ENCODE measurements around the gene VEGFA. TPM values are rescaled to one million over a fixed set of nuclear protein-coding genes. Genes with fewer than 3 reads are reported as not detected.
A peak's percentile ranks its signal among the peaks of the same experiment; 100 is the strongest.

The VEGFA gene
- total RNA-seq, 2 experiments from 2014 or later = 93.7 to 104 TPM

DNA sequence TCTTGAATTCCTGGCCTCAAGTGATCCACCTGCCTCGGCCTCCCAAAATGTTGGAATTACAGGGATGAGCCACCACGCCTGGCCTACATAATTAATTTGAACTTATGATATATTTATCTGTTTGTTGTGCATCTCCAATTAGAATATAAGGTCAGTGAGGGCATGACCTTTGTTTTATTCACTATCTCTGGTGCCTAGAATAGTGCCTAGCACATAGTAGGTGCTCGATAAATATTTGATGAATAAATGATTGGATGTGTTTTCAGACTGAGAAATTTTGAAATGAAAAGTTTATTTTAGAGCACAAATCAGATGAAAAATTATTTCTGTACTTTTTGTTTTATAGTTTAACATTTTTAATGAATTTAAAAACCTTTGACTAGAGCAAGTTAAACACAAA is 19.4 kb upstream of the VEGFA start:
- ATAC-seq (no peak), DNase-seq (no peak)
- Mint-ChIP-seq H3K4me1 (ENCODE audit: low read depth) (no peaks in the 10 kb centered on the region), H3K9me3 (no peaks in the 10 kb centered on the region), H3K4me3 (no peak overlapping the region), H3K36me3 (ENCODE audit: low read depth) (no peaks in the 10 kb centered on the region), H3K27me3 (peaks cover 4% of the 10 kb centered on the region), H3K27ac (no peak overlapping the region)
- ChIA-PET POLR2A (no interaction called here), CTCF (interaction anchor here (0.8 to 1.7 kb wide), 2 partner anchors 11 to 24 kb away, joined by 3 to 4 read pairs; no protein-coding TSS in a partner anchor)
- intact Hi-C loops (cut with micrococcal nuclease) = no loop called here
- TF ChIP-seq, protein P1, sequence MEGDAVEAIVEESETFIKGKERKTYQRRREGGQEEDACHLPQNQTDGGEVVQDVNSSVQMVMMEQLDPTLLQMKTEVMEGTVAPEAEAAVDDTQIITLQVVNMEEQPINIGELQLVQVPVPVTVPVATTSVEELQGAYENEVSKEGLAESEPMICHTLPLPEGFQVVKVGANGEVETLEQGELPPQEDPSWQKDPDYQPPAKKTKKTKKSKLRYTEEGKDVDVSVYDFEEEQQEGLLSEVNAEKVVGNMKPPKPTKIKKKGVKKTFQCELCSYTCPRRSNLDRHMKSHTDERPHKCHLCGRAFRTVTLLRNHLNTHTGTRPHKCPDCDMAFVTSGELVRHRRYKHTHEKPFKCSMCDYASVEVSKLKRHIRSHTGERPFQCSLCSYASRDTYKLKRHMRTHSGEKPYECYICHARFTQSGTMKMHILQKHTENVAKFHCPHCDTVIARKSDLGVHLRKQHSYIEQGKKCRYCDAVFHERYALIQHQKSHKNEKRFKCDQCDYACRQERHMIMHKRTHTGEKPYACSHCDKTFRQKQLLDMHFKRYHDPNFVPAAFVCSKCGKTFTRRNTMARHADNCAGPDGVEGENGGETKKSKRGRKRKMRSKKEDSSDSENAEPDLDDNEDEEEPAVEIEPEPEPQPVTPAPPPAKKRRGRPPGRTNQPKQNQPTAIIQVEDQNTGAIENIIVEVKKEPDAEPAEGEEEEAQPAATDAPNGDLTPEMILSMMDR (IDR thresholded peaks at IDR 0.05) = no peak

DNA sequence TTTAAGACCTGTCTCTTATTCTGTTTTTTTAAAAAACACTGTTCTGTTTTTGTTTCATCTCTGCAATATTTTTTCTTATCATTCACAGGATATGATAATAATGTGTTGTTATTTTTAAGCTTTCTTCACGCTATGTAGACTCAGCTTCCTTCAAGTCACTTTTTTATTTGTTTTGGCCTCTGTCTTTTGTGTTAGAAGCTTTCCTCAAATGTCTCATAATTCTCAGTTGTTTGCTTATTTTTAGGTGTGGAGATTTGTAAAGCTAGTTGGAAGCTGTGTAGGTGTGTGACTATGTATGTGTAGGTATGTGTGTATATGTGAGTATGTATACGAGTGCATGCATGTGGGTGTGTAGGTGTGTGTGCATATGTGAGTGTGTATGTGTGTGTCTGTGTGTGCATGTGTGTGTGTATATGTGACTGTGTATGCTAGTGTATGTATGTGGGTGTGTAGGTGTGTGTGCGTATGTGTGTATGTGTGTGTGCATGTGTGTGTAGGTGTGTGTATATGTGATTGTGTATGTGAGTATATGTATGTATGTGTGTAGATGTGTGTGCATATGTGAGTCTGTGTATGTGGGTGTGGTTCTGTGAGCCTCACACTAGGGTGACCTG is 16.3 kb upstream of the VEGFA start:
- Mint-ChIP-seq H3K36me3 (ENCODE audit: low read depth) (no peaks in the 10 kb centered on the region), H3K4me3 (no peak overlapping the region), H3K4me1 (ENCODE audit: low read depth) (no peaks in the 10 kb centered on the region), H3K27ac (no peak overlapping the region), H3K9me3 (no peaks in the 10 kb centered on the region), H3K27me3 (no peaks in the 10 kb centered on the region)
- DNase-seq (no peak), ATAC-seq (no peak)
- ChIA-PET POLR2A (interaction anchor here (0.7 to 1.7 kb wide), 3 partner anchors 10 to 89 kb away, joined by 3 to 4 read pairs (median 4); partner anchors contain the start of gene VEGFA), CTCF (interaction anchor here (0.6 to 3.3 kb wide), 6 partner anchors 8 to 329 kb away, joined by 3 to 15 read pairs (median 4); partner anchors contain the start of gene VEGFA)
- TF ChIP-seq, protein P1 (IDR thresholded peaks at IDR 0.05) = no peak
- intact Hi-C loops (cut with micrococcal nuclease) = no loop called here

DNA sequence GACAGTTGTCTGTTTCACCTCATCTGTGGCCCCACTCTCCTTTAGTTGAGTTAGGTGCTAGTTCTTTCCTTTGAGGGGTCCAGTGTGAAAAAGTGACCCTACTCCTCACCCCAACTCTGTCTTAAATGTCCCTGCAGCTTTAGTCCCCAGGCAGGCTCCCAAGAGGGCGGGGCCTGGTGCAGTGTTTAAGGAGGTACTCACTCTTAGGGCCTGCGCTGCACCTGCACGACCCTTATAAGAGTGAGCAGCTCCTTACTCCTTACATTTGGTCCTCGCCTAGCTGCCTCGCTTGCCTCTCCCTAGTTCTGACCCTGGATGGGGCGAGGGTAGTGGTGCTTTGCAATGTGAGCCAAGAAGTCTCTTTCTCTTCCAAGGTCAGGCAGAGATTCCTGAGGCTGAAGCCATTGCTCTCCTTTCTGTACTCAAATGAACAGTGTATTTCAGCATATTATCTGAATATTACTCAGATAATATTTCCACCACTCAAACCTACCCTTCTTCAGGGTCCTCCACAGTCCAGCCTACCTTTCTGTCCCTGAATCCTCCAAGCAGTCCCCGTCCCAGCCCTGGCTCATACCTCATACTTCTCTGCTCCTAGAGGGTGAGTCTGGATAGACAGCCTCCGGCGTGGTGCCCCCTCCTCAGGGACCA is 11.9 kb upstream of the VEGFA start:
- H3K4me3 Mint-ChIP-seq = no peak overlapping the region
- H3K4me1 Mint-ChIP-seq (ENCODE audit: low read depth) = no peaks in the 10 kb centered on the region
- DNase-seq (no peak), ATAC-seq (no peak)
- TF ChIP-seq, protein P1 (IDR thresholded peaks at IDR 0.05) = no peak
- no peak overlapping the region for H3K27ac Mint-ChIP-seq
- H3K27me3 Mint-ChIP-seq = no peaks in the 10 kb centered on the region
- intact Hi-C loops (cut with micrococcal nuclease) = no loop called here
- ChIA-PET CTCF (interaction anchor here (0.7 to 4.8 kb wide), 6 partner anchors 9 to 316 kb away, joined by 3 to 33 read pairs (median 4); partner anchors contain the start of gene VEGFA), POLR2A (interaction anchor here (1.3 kb wide), 1 partner anchor 11 kb away, joined by 6 read pairs; the partner anchor contains the start of gene VEGFA)
- H3K9me3 Mint-ChIP-seq = no peaks in the 10 kb centered on the region
- no peaks in the 10 kb centered on the region for H3K36me3 Mint-ChIP-seq (ENCODE audit: low read depth)

DNA sequence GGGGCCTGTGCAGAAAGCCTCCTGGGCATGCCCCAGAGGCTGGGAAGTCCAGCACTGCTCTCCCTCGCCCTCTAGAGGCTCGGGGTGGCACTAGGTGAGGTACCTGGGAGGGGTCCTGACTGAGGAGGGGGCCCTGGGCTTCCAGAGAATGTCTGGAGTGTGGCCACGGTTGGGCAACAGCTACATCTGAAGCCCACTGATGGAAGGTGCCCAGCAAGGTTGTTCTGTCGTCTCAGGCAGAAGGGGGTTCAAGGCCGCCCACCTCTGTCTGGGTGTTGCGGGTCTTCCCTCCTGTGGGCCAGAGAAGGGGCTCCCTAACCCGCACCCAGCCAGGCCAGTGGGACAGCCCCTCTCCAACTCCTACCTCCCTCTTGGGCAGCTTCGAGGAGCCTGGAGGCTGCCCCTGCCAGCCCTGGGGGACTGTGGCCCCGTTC is 11.4 kb upstream of the VEGFA start:
- H3K36me3 Mint-ChIP-seq (ENCODE audit: low read depth) = no peaks in the 10 kb centered on the region
- DNase-seq = peak; percentile 49
- CTCF ChIA-PET = interaction anchor here (0.7 to 4.8 kb wide), 5 partner anchors 9 to 92 kb away, joined by 3 to 33 read pairs (median 3); partner anchors contain the start of gene VEGFA
- peaks cover 3% of the 10 kb centered on the region for H3K4me1 Mint-ChIP-seq (ENCODE audit: low read depth)
- H3K4me3 Mint-ChIP-seq = no peak overlapping the region
- POLR2A ChIA-PET = no interaction called here
- intact Hi-C loops (cut with micrococcal nuclease) = no loop called here
- H3K9me3 Mint-ChIP-seq = no peaks in the 10 kb centered on the region
- H3K27me3 Mint-ChIP-seq = no peaks in the 10 kb centered on the region
- peak; percentile 79 for ATAC-seq
- TF ChIP-seq, protein P1 (IDR thresholded peaks at IDR 0.05) = peak; percentile 78
- H3K27ac Mint-ChIP-seq = no peak overlapping the region
